Measurements from ENCODE around the gene UBALD2.

The UBALD2 gene

GRCh38 chr17:76237859-76238313 is 27.3 kb upstream of the UBALD2 start:
- H3K4me3 ChIP-seq (ENCODE audit: low read depth in 1 of 2, low read length in 2 of 2): no peak overlapping the region
- H3K9me3 ChIP-seq (ENCODE audit: insufficient read depth, low read length, severe bottlenecking): no peaks in the 10 kb centered on the region
- no peak for TF ChIP-seq CTCF (IDR thresholded peaks at IDR 0.05; ENCODE audit: borderline replicate concordance, extremely low read depth, low read length, poor library complexity, severe bottlenecking)
- no peak for TF ChIP-seq EZH2 (IDR thresholded peaks at IDR 0.05; ENCODE audit: borderline replicate concordance, low read depth, low read length, severe bottlenecking)
- DNase-seq (no peak), ATAC-seq (ENCODE audit: insufficient read depth, low read depth) (no peak)
- no peaks in the 10 kb centered on the region for H3K4me1 ChIP-seq (ENCODE audit: insufficient read depth, low read length)
- no peaks in the 10 kb centered on the region for H4K20me1 ChIP-seq (ENCODE audit: insufficient read depth, low read length)
- H3K27me3 ChIP-seq (ENCODE audit: insufficient read depth, low read length, poor library complexity): no peaks in the 10 kb centered on the region
- H3K4me2 ChIP-seq (ENCODE audit: insufficient read depth, low read length): no peak overlapping the region
- no peak overlapping the region for H2AFZ ChIP-seq (ENCODE audit: low read depth, low read length)
- H3K9ac ChIP-seq (ENCODE audit: low read depth, low read length): no peak overlapping the region
- H3K27ac ChIP-seq (ENCODE audit: low read length): no peak overlapping the region
- H3K79me2 ChIP-seq (ENCODE audit: insufficient read depth, low read length): no peaks in the 10 kb centered on the region
- H3K36me3 ChIP-seq (ENCODE audit: insufficient read depth, low read length): no peaks in the 10 kb centered on the region

GRCh38 chr17:76238847-76239537 is 26.2 kb upstream of the UBALD2 start:
- Histone ChIP-seq H3K4me1 (ENCODE audit: insufficient read depth, low read length) (peaks cover 8% of the 10 kb centered on the region; the same call in 1 of the 2 replicates), H3K9me3 (ENCODE audit: insufficient read depth, low read length, severe bottlenecking) (no peaks in the 10 kb centered on the region), H3K4me3 (ENCODE audit: low read depth in 1 of 2, low read length in 2 of 2) (no peak overlapping the region), H3K27me3 (ENCODE audit: insufficient read depth, low read length, poor library complexity) (no peaks in the 10 kb centered on the region), H4K20me1 (ENCODE audit: insufficient read depth, low read length) (no peaks in the 10 kb centered on the region), H3K9ac (ENCODE audit: low read depth, low read length) (no peak overlapping the region), H3K79me2 (ENCODE audit: insufficient read depth, low read length) (no peaks in the 10 kb centered on the region), H3K27ac (ENCODE audit: low read length) (no peak overlapping the region), H3K36me3 (ENCODE audit: insufficient read depth, low read length) (no peaks in the 10 kb centered on the region), H3K4me2 (ENCODE audit: insufficient read depth, low read length) (no peak overlapping the region), H2AFZ (ENCODE audit: low read depth, low read length) (no peak overlapping the region)
- ATAC-seq (ENCODE audit: insufficient read depth, low read depth) (no peak), DNase-seq (no peak)
- no peak for TF ChIP-seq CTCF (IDR thresholded peaks at IDR 0.05; ENCODE audit: borderline replicate concordance, extremely low read depth, low read length, poor library complexity, severe bottlenecking)
- TF ChIP-seq EZH2 (IDR thresholded peaks at IDR 0.05; ENCODE audit: borderline replicate concordance, low read depth, low read length, severe bottlenecking): no peak

- H3K9ac ChIP-seq (ENCODE audit: low read depth, low read length): no peak overlapping the region
These were observed 25.4 kb upstream of the UBALD2 start for GRCh38 chr17:76239538-76240274.

More at GRCh38 chr17:76239538-76240274, 25.4 kb upstream of the UBALD2 start:
- Histone ChIP-seq H3K27me3 (ENCODE audit: insufficient read depth, low read length, poor library complexity) (no peaks in the 10 kb centered on the region), H3K4me3 (ENCODE audit: low read depth in 1 of 2, low read length in 2 of 2) (no peak overlapping the region), H3K36me3 (ENCODE audit: insufficient read depth, low read length) (no peaks in the 10 kb centered on the region), H3K79me2 (ENCODE audit: insufficient read depth, low read length) (no peaks in the 10 kb centered on the region), H3K4me2 (ENCODE audit: insufficient read depth, low read length) (no peak overlapping the region), H3K27ac (ENCODE audit: low read length) (no peak overlapping the region), H3K9me3 (ENCODE audit: insufficient read depth, low read length, severe bottlenecking) (no peaks in the 10 kb centered on the region), H2AFZ (ENCODE audit: low read depth, low read length) (no peak overlapping the region), H4K20me1 (ENCODE audit: insufficient read depth, low read length) (no peaks in the 10 kb centered on the region), H3K4me1 (ENCODE audit: insufficient read depth, low read length) (peaks cover 13% of the 10 kb centered on the region)
- ATAC-seq (ENCODE audit: insufficient read depth, low read depth) (no peak), DNase-seq (no peak)
- no peak for TF ChIP-seq CTCF (IDR thresholded peaks at IDR 0.05; ENCODE audit: borderline replicate concordance, extremely low read depth, low read length, poor library complexity, severe bottlenecking)

Measured in DND-41 (cell line).